Panc1 (cell line): ENCODE results near the gene TOLLIP. TPM values are rescaled to one million over a fixed set of nuclear protein-coding genes. Genes with fewer than 3 reads are reported as not detected.
"Not testable (repeated sequence)": the region's sequence is repeated elsewhere in the genome, so short reads cannot be mapped to it uniquely, and the experiment has no call there.

Experiments used
- ATAC-seq: fragments of 200-7000 bp; cut with Tn5 transposase; 2 replicates; pipeline ENCODE4 v1.9.1; 2020; ENCODE audit warnings: mild to moderate bottlenecking, moderate library complexity
- BruUV-seq: library from RNA; stranded (reverse); fragments of 400-500 nt; replicated peaks from 2 replicates; lab custom pipeline; 2021; lab: Mats Ljungman, UMichigan
- CTCF ChIA-PET: fragments of 300-600 bp; sonication (Branson Sonifier 250); formaldehyde crosslinking; loops from one replicate; lab custom pipeline; 2022; ENCODE audit warnings: antibody characterized with exemption; lab: Charles Lee
- POLR2A ChIA-PET: fragments of 300-600 bp; sonication (Branson Sonifier 250); formaldehyde crosslinking; loops from one replicate; lab custom pipeline; 2022; ENCODE audit warnings: antibody characterized with exemption; lab: Charles Lee
- DNase-seq: peaks from one replicate; pipeline ENCODE4 v3.0.0-alpha.2; 2010; ENCODE audit warnings: low read depth, low spot score
- H3K27ac ChIP-seq: 2 replicates; pipeline ENCODE4 v1.5.1; 2011; ENCODE audit warnings: mild to moderate bottlenecking, low read length, inconsistent platforms
- H3K27me3 ChIP-seq: fragments of 200-500 bp; sonication (Bioruptor generic); 2 replicates; pipeline ENCODE4 v1.6.0; 2014; ENCODE audit warnings: low read length, inconsistent platforms; ENCODE audit not compliant: control insufficient read depth, insufficient read depth
- H3K36me3 ChIP-seq: fragments of 200-500 bp; sonication (Bioruptor generic); 2 replicates; pipeline ENCODE4 v1.5.1; 2014; ENCODE audit warnings: inconsistent platforms, mild to moderate bottlenecking, low read length, moderate library complexity; ENCODE audit not compliant: control insufficient read depth, insufficient read depth
- H3K4me1 ChIP-seq: 2 replicates; pipeline ENCODE4 v1.5.1; 2011; ENCODE audit warnings: inconsistent platforms, mild to moderate bottlenecking, low read length, moderate library complexity; ENCODE audit not compliant: control insufficient read depth, insufficient read depth
- H3K4me3 ChIP-seq, 2 experiments: 2 replicates each; pipeline ENCODE4 v1.5.1; 2011 to 2012; ENCODE audit warnings: low read depth in 2 of 2, low read length in 2 of 2, mild to moderate bottlenecking in 2 of 2, inconsistent platforms in 1 of 2, moderate library complexity in 1 of 2
- H3K9me3 ChIP-seq: fragments of 200-500 bp; sonication (Bioruptor generic); 2 replicates; pipeline ENCODE4 v1.5.1; 2014; ENCODE audit warnings: low read depth, mild to moderate bottlenecking, inconsistent platforms, low read length, moderate library complexity; ENCODE audit not compliant: control insufficient read depth, insufficient read depth
- POLR2AphosphoS5 ChIP-seq: IDR thresholded peaks from 2 replicates; pipeline ENCODE4 v1.6.1; 2012; ENCODE audit warnings: mild to moderate bottlenecking, low read depth, low read length, moderate library complexity
- SIN3A ChIP-seq: IDR thresholded peaks from 2 replicates; pipeline ENCODE4 v1.6.1; 2012; ENCODE audit warnings: low read depth, mild to moderate bottlenecking, low read length, moderate library complexity, borderline replicate concordance; ENCODE audit not compliant: insufficient read depth
- TCF7L2 ChIP-seq: IDR thresholded peaks from 2 replicates; pipeline ENCODE4 v1.6.1; 2011; ENCODE audit warnings: mild to moderate bottlenecking, low read depth, low read length, inconsistent platforms
- in situ Hi-C: cut with HindIII; loops from 2 replicates; pipeline ENCODE4 v1.10.0; 2016; ENCODE audit warnings: low sequenced_read_pairs, low pct_unique_long_range_greater_than_20kb
- intact Hi-C: fragments of 100-400 bp; cut with micrococcal nuclease; formaldehyde crosslinking; loops from one replicate; pipeline ENCODE4 v1.10.0; 2022; ENCODE audit not compliant: unreplicated experiment
- total RNA-seq: library from RNA; stranded (reverse); gene quantifications from one replicate; pipeline ENCODE4 v1.2.1, GENCODE V29; 2021; ENCODE audit not compliant: unreplicated experiment
- TF ChIP-seq, protein P1 (sequence below): fragments of 450-650 bp; IDR thresholded peaks from 2 replicates; pipeline ENCODE4 v1.5.1; 2017; ENCODE audit warnings: mild to moderate bottlenecking
- TF ChIP-seq, protein P2 (sequence below), 2 experiments: IDR thresholded peaks; 2 replicates each; pipeline ENCODE4 v1.6.1; 2011 to 2012; ENCODE audit warnings: low read depth in 2 of 2, control low read depth in 1 of 2, low read length in 1 of 2, mild to moderate bottlenecking in 1 of 2, moderate library complexity in 1 of 2; ENCODE audit not compliant: insufficient read depth in 1 of 2

The TOLLIP gene
- total RNA-seq, 1 experiment from 2014 or later, result 141 TPM

DNA sequence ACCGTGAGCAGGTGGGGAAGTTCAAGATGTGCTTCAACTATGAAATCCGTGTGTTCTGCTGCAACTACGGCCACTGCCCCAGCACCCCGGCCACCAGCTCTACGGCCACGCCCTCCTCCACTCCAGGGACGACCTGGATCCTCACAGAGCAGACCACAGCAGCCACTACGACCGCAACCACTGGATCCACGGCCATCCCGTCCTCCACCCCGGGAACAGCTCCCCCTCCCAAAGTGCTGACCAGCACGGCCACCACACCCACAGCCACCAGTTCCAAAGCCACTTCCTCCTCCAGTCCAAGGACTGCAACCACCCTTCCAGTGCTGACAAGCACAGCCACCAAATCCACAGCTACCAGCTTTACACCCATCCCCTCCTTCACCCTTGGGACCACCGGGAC is 63.7 kb downstream of the TOLLIP start:
- BruUV-seq, H3K36me3 ChIP-seq, H3K27ac ChIP-seq, H3K4me1 ChIP-seq, H3K4me3 ChIP-seq, CTCF ChIA-PET, DNase-seq, ATAC-seq, POLR2A ChIA-PET, intact Hi-C loops, H3K9me3 ChIP-seq, H3K27me3 ChIP-seq, in situ Hi-C loops: not testable (repeated sequence)

GRCh38 chr11:1244557-1244956 is 64.9 kb downstream of the TOLLIP start:
- H3K27me3 ChIP-seq, DNase-seq, BruUV-seq, CTCF ChIA-PET, ATAC-seq, H3K4me3 ChIP-seq, H3K36me3 ChIP-seq, H3K27ac ChIP-seq, in situ Hi-C loops, H3K9me3 ChIP-seq, POLR2A ChIA-PET, intact Hi-C loops, H3K4me1 ChIP-seq: not testable (repeated sequence)

GRCh38 chr11:1243521-1243920 is 65.9 kb downstream of the TOLLIP start:
- H3K9me3 ChIP-seq, H3K4me3 ChIP-seq, CTCF ChIA-PET, H3K27ac ChIP-seq, H3K4me1 ChIP-seq, H3K36me3 ChIP-seq, ATAC-seq, DNase-seq, in situ Hi-C loops, intact Hi-C loops, BruUV-seq, H3K27me3 ChIP-seq, POLR2A ChIA-PET: not testable (repeated sequence)

GRCh38 chr11:1242751-1243150 is 66.7 kb downstream of the TOLLIP start:
- in situ Hi-C loops, POLR2A ChIA-PET, H3K9me3 ChIP-seq, BruUV-seq, H3K4me3 ChIP-seq, ATAC-seq, H3K27me3 ChIP-seq, H3K4me1 ChIP-seq, CTCF ChIA-PET, H3K27ac ChIP-seq, intact Hi-C loops, H3K36me3 ChIP-seq, DNase-seq: not testable (repeated sequence)

GRCh38 chr11:1242289-1242688 is 67.1 kb downstream of the TOLLIP start:
- TF ChIP-seq, protein P1, sequence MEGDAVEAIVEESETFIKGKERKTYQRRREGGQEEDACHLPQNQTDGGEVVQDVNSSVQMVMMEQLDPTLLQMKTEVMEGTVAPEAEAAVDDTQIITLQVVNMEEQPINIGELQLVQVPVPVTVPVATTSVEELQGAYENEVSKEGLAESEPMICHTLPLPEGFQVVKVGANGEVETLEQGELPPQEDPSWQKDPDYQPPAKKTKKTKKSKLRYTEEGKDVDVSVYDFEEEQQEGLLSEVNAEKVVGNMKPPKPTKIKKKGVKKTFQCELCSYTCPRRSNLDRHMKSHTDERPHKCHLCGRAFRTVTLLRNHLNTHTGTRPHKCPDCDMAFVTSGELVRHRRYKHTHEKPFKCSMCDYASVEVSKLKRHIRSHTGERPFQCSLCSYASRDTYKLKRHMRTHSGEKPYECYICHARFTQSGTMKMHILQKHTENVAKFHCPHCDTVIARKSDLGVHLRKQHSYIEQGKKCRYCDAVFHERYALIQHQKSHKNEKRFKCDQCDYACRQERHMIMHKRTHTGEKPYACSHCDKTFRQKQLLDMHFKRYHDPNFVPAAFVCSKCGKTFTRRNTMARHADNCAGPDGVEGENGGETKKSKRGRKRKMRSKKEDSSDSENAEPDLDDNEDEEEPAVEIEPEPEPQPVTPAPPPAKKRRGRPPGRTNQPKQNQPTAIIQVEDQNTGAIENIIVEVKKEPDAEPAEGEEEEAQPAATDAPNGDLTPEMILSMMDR, result no peak
- TF ChIP-seq, protein P2, sequence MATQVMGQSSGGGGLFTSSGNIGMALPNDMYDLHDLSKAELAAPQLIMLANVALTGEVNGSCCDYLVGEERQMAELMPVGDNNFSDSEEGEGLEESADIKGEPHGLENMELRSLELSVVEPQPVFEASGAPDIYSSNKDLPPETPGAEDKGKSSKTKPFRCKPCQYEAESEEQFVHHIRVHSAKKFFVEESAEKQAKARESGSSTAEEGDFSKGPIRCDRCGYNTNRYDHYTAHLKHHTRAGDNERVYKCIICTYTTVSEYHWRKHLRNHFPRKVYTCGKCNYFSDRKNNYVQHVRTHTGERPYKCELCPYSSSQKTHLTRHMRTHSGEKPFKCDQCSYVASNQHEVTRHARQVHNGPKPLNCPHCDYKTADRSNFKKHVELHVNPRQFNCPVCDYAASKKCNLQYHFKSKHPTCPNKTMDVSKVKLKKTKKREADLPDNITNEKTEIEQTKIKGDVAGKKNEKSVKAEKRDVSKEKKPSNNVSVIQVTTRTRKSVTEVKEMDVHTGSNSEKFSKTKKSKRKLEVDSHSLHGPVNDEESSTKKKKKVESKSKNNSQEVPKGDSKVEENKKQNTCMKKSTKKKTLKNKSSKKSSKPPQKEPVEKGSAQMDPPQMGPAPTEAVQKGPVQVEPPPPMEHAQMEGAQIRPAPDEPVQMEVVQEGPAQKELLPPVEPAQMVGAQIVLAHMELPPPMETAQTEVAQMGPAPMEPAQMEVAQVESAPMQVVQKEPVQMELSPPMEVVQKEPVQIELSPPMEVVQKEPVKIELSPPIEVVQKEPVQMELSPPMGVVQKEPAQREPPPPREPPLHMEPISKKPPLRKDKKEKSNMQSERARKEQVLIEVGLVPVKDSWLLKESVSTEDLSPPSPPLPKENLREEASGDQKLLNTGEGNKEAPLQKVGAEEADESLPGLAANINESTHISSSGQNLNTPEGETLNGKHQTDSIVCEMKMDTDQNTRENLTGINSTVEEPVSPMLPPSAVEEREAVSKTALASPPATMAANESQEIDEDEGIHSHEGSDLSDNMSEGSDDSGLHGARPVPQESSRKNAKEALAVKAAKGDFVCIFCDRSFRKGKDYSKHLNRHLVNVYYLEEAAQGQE (IDR thresholded peaks at IDR 0.05; ENCODE audit: insufficient read depth in 1 of 2, low read depth in 2 of 2, low read length in 1 of 2), result no peak
- TF ChIP-seq TCF7L2 (no peak), SIN3A (no peak), POLR2AphosphoS5 (no peak)
- intact Hi-C loops (no loop called here), in situ Hi-C loops (no loop called here)
- H3K9me3 ChIP-seq, result no peaks in the 10 kb centered on the region
- ChIA-PET POLR2A (no interaction called here), CTCF (no interaction called here)
- H3K4me1 ChIP-seq, result no peaks in the 10 kb centered on the region
- no peak overlapping the region for H3K4me3 ChIP-seq
- no peak overlapping the region for H3K27ac ChIP-seq
- no peaks in the 10 kb centered on the region for H3K27me3 ChIP-seq
- DNase-seq (no peak), ATAC-seq (no peak)
- no TSS peak for BruUV-seq
- H3K36me3 ChIP-seq, result no peaks in the 10 kb centered on the region
